Measurements from ENCODE around the gene CEP350. TPM values are rescaled to one million over a fixed set of nuclear protein-coding genes. Genes with fewer than 3 reads are reported as not detected.

Gene CEP350
- polyA plus RNA-seq, 1 of the 3 experiments (the other 2 are of a cell fraction), result 2.9 TPM

DNA sequence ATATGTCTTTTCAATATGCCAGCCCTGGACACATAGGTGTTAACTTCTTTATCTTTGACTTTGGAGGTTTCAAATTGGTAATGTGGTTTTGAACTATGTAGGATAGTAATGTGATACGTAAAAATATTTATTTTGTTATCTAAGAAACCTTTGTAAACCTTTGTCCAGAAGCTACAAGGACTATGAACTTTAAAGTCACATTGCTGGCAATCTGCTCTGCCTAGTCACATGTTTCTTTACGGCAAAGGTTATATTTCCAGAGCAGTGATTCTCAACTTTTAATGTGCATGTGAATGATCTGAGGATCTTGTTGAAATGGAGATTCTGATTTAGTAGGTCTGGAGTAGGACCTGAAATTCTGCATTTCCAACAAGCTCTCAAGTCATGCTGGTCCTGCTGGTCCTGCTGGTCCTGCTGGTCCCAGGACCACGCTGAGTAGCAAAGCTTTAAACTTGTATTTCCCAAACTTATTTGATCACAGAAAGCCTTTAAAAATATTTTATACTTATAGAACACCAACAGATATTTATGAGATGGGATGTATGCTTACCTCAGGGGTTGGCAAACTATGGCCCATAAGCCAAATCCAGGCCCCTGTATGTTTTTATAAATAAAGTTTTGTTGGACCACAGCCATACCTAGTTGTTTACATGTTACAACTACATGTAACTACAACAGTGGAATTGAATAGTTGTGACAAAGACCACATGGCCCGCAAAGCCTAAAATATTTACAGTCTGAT, 142.1 kb downstream of the CEP350 start:
- ChIA-PET POLR2A (no interaction called here), CTCF (no interaction called here)
- peaks cover 74 to 81% of the 10 kb centered on the region in 2 experiments for H3K36me3 ChIP-seq (replicated peaks in 1 of 2; ENCODE audit: control insufficient read depth in 1 of 2, insufficient read depth in 2 of 2, low read length in 1 of 2)
- DNase-seq, result no peak
- H3K27ac ChIP-seq (ENCODE audit: low read depth in 2 of 2, low read length in 1 of 2), result no peak overlapping the region
- H4K20me1 ChIP-seq (ENCODE audit: insufficient read depth), result no peaks in the 10 kb centered on the region
- H3K9me2 ChIP-seq, result no peaks in the 10 kb centered on the region
- no peak overlapping the region for H3K9ac ChIP-seq
- H3K4me1 ChIP-seq (ENCODE audit: control insufficient read depth in 1 of 2, insufficient read depth in 2 of 2, low read depth in 1 of 2, low read length in 1 of 2), result peaks cover 0 to 6% of the 10 kb centered on the region in 2 experiments; a peak in 1 of 4 replicates
- H2AFZ ChIP-seq (ENCODE audit: low read depth), result no peak overlapping the region
- H3K4me2 ChIP-seq, result no peak overlapping the region
- no peaks in the 10 kb centered on the region for H3K79me2 ChIP-seq (ENCODE audit: insufficient read depth)
- no peaks in the 10 kb centered on the region for H3K27me3 ChIP-seq (ENCODE audit: insufficient read depth)
- H3K4me3 ChIP-seq (ENCODE audit: low read depth in 2 of 2, low read length in 1 of 2), result no peak overlapping the region
- WGBS (ENCODE audit: low lambda C conversion rate), result 95% methylated on average over 4 of the region's 4 CpGs
- H3K9me3 ChIP-seq, result no peaks in the 10 kb centered on the region
- peaks cover 4% of the 10 kb centered on the region for H3F3A ChIP-seq (replicated peaks; ENCODE audit: insufficient read depth)
- TF ChIP-seq MEF2A (IDR thresholded peaks at IDR 0.05; ENCODE audit: borderline replicate concordance, low read depth) (no peak), RFX5 (IDR thresholded peaks at IDR 0.05; ENCODE audit: low read length) (no peak), RAD21 (IDR thresholded peaks at IDR 0.05; ENCODE audit: low read length) (no peak), FOXM1 (IDR thresholded peaks at IDR 0.05; ENCODE audit: low read depth) (no peak), JUND (IDR thresholded peaks at IDR 0.05) (no peak), MXI1 (IDR thresholded peaks at IDR 0.05; ENCODE audit: low read depth, low read length) (no peak), YY1 (IDR thresholded peaks at IDR 0.05; ENCODE audit: low read depth) (no peak), SMC3 (IDR thresholded peaks at IDR 0.05; ENCODE audit: low read depth, low read length) (no peak), USF1 (IDR thresholded peaks at IDR 0.05; ENCODE audit: borderline replicate concordance, low read depth) (no peak), POLR2AphosphoS5 (IDR thresholded peaks at IDR 0.05; ENCODE audit: low read depth, low read length) (no peak), CHD2 (IDR thresholded peaks at IDR 0.05; ENCODE audit: low read length, partially characterized antibody) (no peak), ELF1 (IDR thresholded peaks at IDR 0.05) (no peak), SIN3A (IDR thresholded peaks at IDR 0.05; ENCODE audit: borderline replicate concordance, low read depth, low read length) (no peak)
- TF ChIP-seq, protein P1, sequence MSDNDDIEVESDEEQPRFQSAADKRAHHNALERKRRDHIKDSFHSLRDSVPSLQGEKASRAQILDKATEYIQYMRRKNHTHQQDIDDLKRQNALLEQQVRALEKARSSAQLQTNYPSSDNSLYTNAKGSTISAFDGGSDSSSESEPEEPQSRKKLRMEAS (IDR thresholded peaks at IDR 0.05; ENCODE audit: low read depth), result no peak
- TF ChIP-seq, protein P2, sequence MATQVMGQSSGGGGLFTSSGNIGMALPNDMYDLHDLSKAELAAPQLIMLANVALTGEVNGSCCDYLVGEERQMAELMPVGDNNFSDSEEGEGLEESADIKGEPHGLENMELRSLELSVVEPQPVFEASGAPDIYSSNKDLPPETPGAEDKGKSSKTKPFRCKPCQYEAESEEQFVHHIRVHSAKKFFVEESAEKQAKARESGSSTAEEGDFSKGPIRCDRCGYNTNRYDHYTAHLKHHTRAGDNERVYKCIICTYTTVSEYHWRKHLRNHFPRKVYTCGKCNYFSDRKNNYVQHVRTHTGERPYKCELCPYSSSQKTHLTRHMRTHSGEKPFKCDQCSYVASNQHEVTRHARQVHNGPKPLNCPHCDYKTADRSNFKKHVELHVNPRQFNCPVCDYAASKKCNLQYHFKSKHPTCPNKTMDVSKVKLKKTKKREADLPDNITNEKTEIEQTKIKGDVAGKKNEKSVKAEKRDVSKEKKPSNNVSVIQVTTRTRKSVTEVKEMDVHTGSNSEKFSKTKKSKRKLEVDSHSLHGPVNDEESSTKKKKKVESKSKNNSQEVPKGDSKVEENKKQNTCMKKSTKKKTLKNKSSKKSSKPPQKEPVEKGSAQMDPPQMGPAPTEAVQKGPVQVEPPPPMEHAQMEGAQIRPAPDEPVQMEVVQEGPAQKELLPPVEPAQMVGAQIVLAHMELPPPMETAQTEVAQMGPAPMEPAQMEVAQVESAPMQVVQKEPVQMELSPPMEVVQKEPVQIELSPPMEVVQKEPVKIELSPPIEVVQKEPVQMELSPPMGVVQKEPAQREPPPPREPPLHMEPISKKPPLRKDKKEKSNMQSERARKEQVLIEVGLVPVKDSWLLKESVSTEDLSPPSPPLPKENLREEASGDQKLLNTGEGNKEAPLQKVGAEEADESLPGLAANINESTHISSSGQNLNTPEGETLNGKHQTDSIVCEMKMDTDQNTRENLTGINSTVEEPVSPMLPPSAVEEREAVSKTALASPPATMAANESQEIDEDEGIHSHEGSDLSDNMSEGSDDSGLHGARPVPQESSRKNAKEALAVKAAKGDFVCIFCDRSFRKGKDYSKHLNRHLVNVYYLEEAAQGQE (IDR thresholded peaks at IDR 0.05; ENCODE audit: low read depth, low read length), result no peak
- TF ChIP-seq, protein P3, sequence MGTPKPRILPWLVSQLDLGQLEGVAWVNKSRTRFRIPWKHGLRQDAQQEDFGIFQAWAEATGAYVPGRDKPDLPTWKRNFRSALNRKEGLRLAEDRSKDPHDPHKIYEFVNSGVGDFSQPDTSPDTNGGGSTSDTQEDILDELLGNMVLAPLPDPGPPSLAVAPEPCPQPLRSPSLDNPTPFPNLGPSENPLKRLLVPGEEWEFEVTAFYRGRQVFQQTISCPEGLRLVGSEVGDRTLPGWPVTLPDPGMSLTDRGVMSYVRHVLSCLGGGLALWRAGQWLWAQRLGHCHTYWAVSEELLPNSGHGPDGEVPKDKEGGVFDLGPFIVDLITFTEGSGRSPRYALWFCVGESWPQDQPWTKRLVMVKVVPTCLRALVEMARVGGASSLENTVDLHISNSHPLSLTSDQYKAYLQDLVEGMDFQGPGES (IDR thresholded peaks at IDR 0.05; ENCODE audit: low read depth, low read length), result no peak
- TF ChIP-seq, protein P4, sequence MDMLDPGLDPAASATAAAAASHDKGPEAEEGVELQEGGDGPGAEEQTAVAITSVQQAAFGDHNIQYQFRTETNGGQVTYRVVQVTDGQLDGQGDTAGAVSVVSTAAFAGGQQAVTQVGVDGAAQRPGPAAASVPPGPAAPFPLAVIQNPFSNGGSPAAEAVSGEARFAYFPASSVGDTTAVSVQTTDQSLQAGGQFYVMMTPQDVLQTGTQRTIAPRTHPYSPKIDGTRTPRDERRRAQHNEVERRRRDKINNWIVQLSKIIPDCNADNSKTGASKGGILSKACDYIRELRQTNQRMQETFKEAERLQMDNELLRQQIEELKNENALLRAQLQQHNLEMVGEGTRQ (IDR thresholded peaks at IDR 0.05; ENCODE audit: borderline replicate concordance, low read depth, low read length), result no peak

Data from SK-N-SH (cell line).